T-helper 22 cell (primary cell): ENCODE data around the gene NPIPA8.
"Not testable (repeated sequence)": the region's sequence is repeated elsewhere in the genome, so short reads cannot be mapped to it uniquely, and the experiment has no call there.

Experiments
- DNase-seq: peaks from one replicate; pipeline ENCODE4 v3.0.0-alpha.2; 2020; ENCODE audit warnings: low read depth

The NPIPA8 gene

GRCh38 chr16:18276756-18277155, 59.8 kb downstream of the NPIPA8 start:
- not testable (repeated sequence) for DNase-seq

GRCh38 chr16:18270171-18270570, 66.4 kb downstream of the NPIPA8 start:
- not testable (repeated sequence) for DNase-seq
